Measurements from ENCODE around the gene RNF152.

DNA sequence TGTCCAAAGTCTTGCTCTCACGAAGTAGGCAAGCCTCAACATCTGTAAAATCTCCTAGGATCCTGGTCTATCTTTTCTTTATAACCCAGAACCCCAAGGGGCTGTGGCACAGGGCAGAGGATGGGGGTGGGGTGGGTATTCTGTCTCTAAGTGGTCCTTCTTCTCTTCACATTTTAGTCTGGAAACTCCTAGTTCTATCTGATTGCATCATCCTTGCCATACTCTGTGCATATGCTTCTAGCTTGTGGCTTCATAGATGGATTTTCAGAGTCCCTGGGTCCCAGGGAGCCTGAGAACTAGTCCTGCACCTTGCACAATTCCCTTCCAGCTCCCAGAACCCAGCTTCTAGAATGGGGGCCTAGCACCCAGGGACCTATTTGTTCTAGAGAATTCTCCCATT is 52.5 kb downstream of the RNF152 start:
- TF ChIP-seq, protein P1, sequence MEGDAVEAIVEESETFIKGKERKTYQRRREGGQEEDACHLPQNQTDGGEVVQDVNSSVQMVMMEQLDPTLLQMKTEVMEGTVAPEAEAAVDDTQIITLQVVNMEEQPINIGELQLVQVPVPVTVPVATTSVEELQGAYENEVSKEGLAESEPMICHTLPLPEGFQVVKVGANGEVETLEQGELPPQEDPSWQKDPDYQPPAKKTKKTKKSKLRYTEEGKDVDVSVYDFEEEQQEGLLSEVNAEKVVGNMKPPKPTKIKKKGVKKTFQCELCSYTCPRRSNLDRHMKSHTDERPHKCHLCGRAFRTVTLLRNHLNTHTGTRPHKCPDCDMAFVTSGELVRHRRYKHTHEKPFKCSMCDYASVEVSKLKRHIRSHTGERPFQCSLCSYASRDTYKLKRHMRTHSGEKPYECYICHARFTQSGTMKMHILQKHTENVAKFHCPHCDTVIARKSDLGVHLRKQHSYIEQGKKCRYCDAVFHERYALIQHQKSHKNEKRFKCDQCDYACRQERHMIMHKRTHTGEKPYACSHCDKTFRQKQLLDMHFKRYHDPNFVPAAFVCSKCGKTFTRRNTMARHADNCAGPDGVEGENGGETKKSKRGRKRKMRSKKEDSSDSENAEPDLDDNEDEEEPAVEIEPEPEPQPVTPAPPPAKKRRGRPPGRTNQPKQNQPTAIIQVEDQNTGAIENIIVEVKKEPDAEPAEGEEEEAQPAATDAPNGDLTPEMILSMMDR (IDR thresholded peaks at IDR 0.05), result no peak
- no peak for TF ChIP-seq POLR2A (IDR thresholded peaks at IDR 0.05)

Data from adrenal gland (tissue), 5 donors.